IMR-90 (cell line): ENCODE measurements around the gene PLD1. TPM values are rescaled to one million over a fixed set of nuclear protein-coding genes. Genes with fewer than 3 reads are reported as not detected.

Source experiments
- ATAC-seq: fragments of 200-7000 bp; cut with Tn5 transposase; 2 replicates; pipeline ENCODE4 v1.9.1; 2020; ENCODE audit warnings: low read depth, mild to moderate bottlenecking, moderate library complexity
- BruUV-seq: library from RNA; stranded (reverse); fragments of 400-500 nt; replicated peaks from 2 replicates; lab custom pipeline; 2021; lab: Mats Ljungman, UMichigan
- CTCF ChIA-PET: fragments of 300-600 bp; formaldehyde crosslinking; extraction: SDS; loops from one replicate; lab custom pipeline; 2021; ENCODE audit warnings: antibody characterized with exemption; lab: Yijun Ruan, JAX
- POLR2A ChIA-PET: fragments of 300-600 bp; sonication (Branson Sonifier 250); formaldehyde crosslinking; loops from one replicate; lab custom pipeline; 2022; ENCODE audit warnings: antibody characterized with exemption; ENCODE audit not compliant: unreplicated experiment; lab: Charles Lee
- DNase-seq: peaks from one replicate; pipeline ENCODE4 v3.0.0; 2013
- H2AFZ ChIP-seq: replicated peaks from 2 replicates; pipeline ENCODE3; 2013; ENCODE audit warnings: low read length, mild to moderate bottlenecking; ENCODE audit not compliant: poor library complexity
- H2AK5ac ChIP-seq: 2 replicates; pipeline ENCODE4 v1.6.1; 2013; ENCODE audit warnings: low read depth, low read length, inconsistent platforms
- H2AK9ac ChIP-seq: replicated peaks from 2 replicates; pipeline ENCODE3; 2013; ENCODE audit warnings: mild to moderate bottlenecking, low read depth, low read length, moderate library complexity; ENCODE audit not compliant: poor library complexity
- H2BK120ac ChIP-seq: 2 replicates; pipeline ENCODE4 v1.6.1; 2013; ENCODE audit warnings: low read depth, low read length, inconsistent platforms
- H2BK15ac ChIP-seq: 3 replicates; pipeline ENCODE4 v1.6.1; 2013; ENCODE audit warnings: low read depth, low read length, inconsistent platforms
- H2BK20ac ChIP-seq: 2 replicates; pipeline ENCODE4 v1.6.1; 2013; ENCODE audit warnings: low read depth, mild to moderate bottlenecking, inconsistent platforms, low read length, moderate library complexity
- H2BK5ac ChIP-seq: 2 replicates; pipeline ENCODE4 v1.6.1; 2013; ENCODE audit warnings: mild to moderate bottlenecking, low read depth, low read length, inconsistent platforms; ENCODE audit not compliant: poor library complexity, severe bottlenecking
- H3K14ac ChIP-seq: replicated peaks from 2 replicates; pipeline ENCODE4 v1.6.1; 2013; ENCODE audit warnings: low read depth, low read length, inconsistent platforms
- H3K18ac ChIP-seq: 2 replicates; pipeline ENCODE4 v1.6.1; 2013; ENCODE audit warnings: low read depth, low read length, control low read depth
- H3K23ac ChIP-seq: 2 replicates; pipeline ENCODE4 v1.6.1; 2013; ENCODE audit warnings: low read depth, low read length, inconsistent platforms
- H3K27ac ChIP-seq: 2 replicates; pipeline ENCODE4 v1.5.1; 2013; ENCODE audit warnings: mild to moderate bottlenecking, control low read depth, low read length; ENCODE audit not compliant: insufficient read depth
- H3K27me3 ChIP-seq: 2 replicates; pipeline ENCODE4 v1.6.1; 2013; ENCODE audit warnings: low read length; ENCODE audit not compliant: control insufficient read depth, insufficient read depth
- H3K36me3 ChIP-seq: 2 replicates; pipeline ENCODE4 v1.6.1; 2013; ENCODE audit warnings: low read length, mixed read lengths; ENCODE audit not compliant: control insufficient read depth, insufficient read depth
- H3K4ac ChIP-seq: 2 replicates; pipeline ENCODE4 v1.6.1; 2013; ENCODE audit warnings: low read depth, low read length, inconsistent platforms
- H3K4me1 ChIP-seq: 2 replicates; pipeline ENCODE4 v1.6.1; 2013; ENCODE audit warnings: low read length, mixed read lengths; ENCODE audit not compliant: control insufficient read depth, insufficient read depth
- H3K4me2 ChIP-seq: 2 replicates; pipeline ENCODE4 v1.6.1; 2013; ENCODE audit warnings: low read depth, mild to moderate bottlenecking, control low read depth, low read length, moderate library complexity
- H3K4me3 ChIP-seq: 2 replicates; pipeline ENCODE4 v1.5.1; 2013; ENCODE audit warnings: low read depth, mild to moderate bottlenecking, control low read depth, low read length, moderate library complexity; ENCODE audit not compliant: insufficient read depth
- H3K56ac ChIP-seq: 2 replicates; pipeline ENCODE4 v1.6.1; 2013; ENCODE audit warnings: low read length, inconsistent platforms; ENCODE audit not compliant: insufficient read depth; ENCODE audit errors: extremely low read depth
- H3K79me1 ChIP-seq, 2 experiments: 2 replicates each; pipeline ENCODE4 v1.6.1; 2013; ENCODE audit warnings: low read length in 2 of 2, inconsistent platforms in 1 of 2, low read depth in 1 of 2
- H3K9ac ChIP-seq: 2 replicates; pipeline ENCODE4 v1.6.1; 2013; ENCODE audit warnings: low read depth, low read length, control low read depth
- H3K9me1 ChIP-seq: 2 replicates; pipeline ENCODE4 v1.6.1; 2013; ENCODE audit warnings: low read length, inconsistent platforms; ENCODE audit not compliant: insufficient read depth
- H3K9me3 ChIP-seq: 2 replicates; pipeline ENCODE4 v1.6.1; 2013; ENCODE audit warnings: low read length; ENCODE audit not compliant: control insufficient read depth, insufficient read depth
- H4K20me1 ChIP-seq: 2 replicates; pipeline ENCODE4 v1.6.1; 2013; ENCODE audit warnings: low read length, inconsistent platforms; ENCODE audit not compliant: insufficient read depth
- H4K5ac ChIP-seq: 2 replicates; pipeline ENCODE4 v1.6.1; 2013; ENCODE audit warnings: mild to moderate bottlenecking, low read depth, low read length, control low read depth
- H4K8ac ChIP-seq, 2 experiments: 2 replicates each; pipeline ENCODE4 v1.6.1; 2013; ENCODE audit warnings: low read depth in 2 of 2, low read length in 2 of 2, control low read depth in 1 of 2, inconsistent platforms in 1 of 2
- H4K91ac ChIP-seq: 2 replicates; pipeline ENCODE4 v1.6.1; 2013; ENCODE audit warnings: low read depth, low read length, inconsistent platforms; ENCODE audit not compliant: insufficient read depth
- BHLHE40 ChIP-seq: fragments of 150-350 bp; IDR thresholded peaks from 2 replicates; pipeline ENCODE4 v1.6.1; 2016; ENCODE audit warnings: mild to moderate bottlenecking, low read depth, low read length
- CEBPB ChIP-seq: IDR thresholded peaks from 2 replicates; pipeline ENCODE4 v1.6.1; 2012; ENCODE audit warnings: low read depth, low read length, improper control_type of control experiment
- CHD1 ChIP-seq: IDR thresholded peaks from 2 replicates; pipeline ENCODE4 v1.6.1; 2012; ENCODE audit warnings: low read depth, low read length, improper control_type of control experiment
- FOS ChIP-seq: fragments of 150-350 bp; IDR thresholded peaks from 2 replicates; pipeline ENCODE4 v1.6.1; 2016; ENCODE audit warnings: low read depth, low read length
- MAZ ChIP-seq: IDR thresholded peaks from 2 replicates; pipeline ENCODE4 v1.6.1; 2012; ENCODE audit warnings: low read depth, mild to moderate bottlenecking, low read length, improper control_type of control experiment, moderate library complexity, borderline replicate concordance
- MXI1 ChIP-seq: IDR thresholded peaks from 2 replicates; pipeline ENCODE4 v1.6.1; 2012; ENCODE audit warnings: low read depth, mild to moderate bottlenecking, low read length, moderate library complexity, borderline replicate concordance
- NFE2L2 ChIP-seq: fragments of 150-350 bp; IDR thresholded peaks from 2 replicates; pipeline ENCODE4 v1.6.1; 2016; ENCODE audit warnings: low read depth, mild to moderate bottlenecking, low read length
- POLR2A ChIP-seq: IDR thresholded peaks from 2 replicates; pipeline ENCODE4 v1.6.1; 2012; ENCODE audit warnings: mild to moderate bottlenecking, low read depth, low read length
- RAD21 ChIP-seq: IDR thresholded peaks from 2 replicates; pipeline ENCODE4 v1.6.1; 2012; ENCODE audit warnings: low read length, improper control_type of control experiment
- RCOR1 ChIP-seq: IDR thresholded peaks from 2 replicates; pipeline ENCODE4 v1.6.1; 2012; ENCODE audit warnings: mild to moderate bottlenecking, low read length, improper control_type of control experiment; ENCODE audit not compliant: insufficient replicate concordance
- RFX5 ChIP-seq: IDR thresholded peaks from 2 replicates; pipeline ENCODE4 v1.8.0; 2012; ENCODE audit warnings: low read depth, mild to moderate bottlenecking, low read length, moderate library complexity
- SMC3 ChIP-seq: fragments of 150-350 bp; IDR thresholded peaks from 2 replicates; pipeline ENCODE4 v1.6.1; 2016; ENCODE audit warnings: low read depth, mild to moderate bottlenecking, antibody characterized with exemption, low read length, moderate library complexity
- WGBS, 2 experiments: methylation state at CpG; one replicate each; pipeline versions ENCODE4 v1.1.5 to v1.1.7; 2013; ENCODE audit warnings: missing lambda C conversion rate in 2 of 2; ENCODE audit not compliant: insufficient read length in 1 of 2; ENCODE audit errors: extremely low coverage in 2 of 2; 5-methylcytosine and 5-hydroxymethylcytosine counted together
- dilution Hi-C: fragments of 300-500 bp; cut with HindIII; formaldehyde crosslinking; loops from one replicate; pipeline ENCODE4 v1.14.3; 2018; ENCODE audit warnings: low sequenced_read_pairs; ENCODE audit not compliant: unreplicated experiment
- in situ Hi-C: fragments of 300-500 bp; cut with MboI; formaldehyde crosslinking; loops from 3 replicates; pipeline ENCODE4 v1.14.3; 2019; ENCODE audit warnings: low sequenced_read_pairs, inconsistent platforms, mixed read lengths
- intact Hi-C: fragments of 100-400 bp; cut with micrococcal nuclease; formaldehyde crosslinking; loops from 2 replicates; pipeline ENCODE4 v1.10.0; 2022
- polyA plus RNA-seq, 3 experiments: library from polyadenylated mRNA; depleted of rRNA; stranded (reverse); fragments of >200 nt; gene quantifications; 2 replicates each; pipeline ENCODE4 v1.2.3, GENCODE V29; 2012; ENCODE audit warnings: low replicate concordance in 1 of 3
- total RNA-seq: library from RNA; depleted of rRNA; stranded (reverse); fragments of >200 nt; gene quantifications from 2 replicates; pipeline ENCODE4 v1.2.3, GENCODE V29; 2012
- TF ChIP-seq, protein P1 (sequence below): fragments of 150-350 bp; IDR thresholded peaks from 2 replicates; pipeline ENCODE4 v1.6.1; 2016; ENCODE audit warnings: low read depth, mild to moderate bottlenecking, low read length, moderate library complexity, borderline replicate concordance
- TF ChIP-seq, protein P2 (sequence below): conservative IDR thresholded peaks from 2 replicates; pipeline ENCODE4 v1.5.1; 2012; ENCODE audit warnings: mild to moderate bottlenecking, low read depth, low read length, improper control_type of control experiment
- TF ChIP-seq, protein P3 (sequence below): fragments of 150-350 bp; IDR thresholded peaks from 2 replicates; pipeline ENCODE4 v1.6.1; 2017; ENCODE audit warnings: mild to moderate bottlenecking, antibody characterized with exemption, low read length, low read depth

PLD1 gene
- total and polyA plus RNA-seq, 2 of the 4 experiments (the other 2 are of a cell fraction): 3.3 to 9.7 TPM

- no peak overlapping the region for H3K9ac ChIP-seq
- no peak overlapping the region for H3K18ac ChIP-seq
- H2BK5ac ChIP-seq: no peak overlapping the region
- no peak for TF ChIP-seq RAD21
- no peak for TF ChIP-seq POLR2A
- no peak for TF ChIP-seq RCOR1
- no peak for TF ChIP-seq CHD1
- TF ChIP-seq MAZ: no peak
- no peak for TF ChIP-seq CEBPB
- TF ChIP-seq NFE2L2: no peak
- TF ChIP-seq MXI1: no peak
- TF ChIP-seq RFX5: no peak
- TF ChIP-seq, protein P1, sequence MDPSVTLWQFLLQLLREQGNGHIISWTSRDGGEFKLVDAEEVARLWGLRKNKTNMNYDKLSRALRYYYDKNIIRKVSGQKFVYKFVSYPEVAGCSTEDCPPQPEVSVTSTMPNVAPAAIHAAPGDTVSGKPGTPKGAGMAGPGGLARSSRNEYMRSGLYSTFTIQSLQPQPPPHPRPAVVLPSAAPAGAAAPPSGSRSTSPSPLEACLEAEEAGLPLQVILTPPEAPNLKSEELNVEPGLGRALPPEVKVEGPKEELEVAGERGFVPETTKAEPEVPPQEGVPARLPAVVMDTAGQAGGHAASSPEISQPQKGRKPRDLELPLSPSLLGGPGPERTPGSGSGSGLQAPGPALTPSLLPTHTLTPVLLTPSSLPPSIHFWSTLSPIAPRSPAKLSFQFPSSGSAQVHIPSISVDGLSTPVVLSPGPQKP: no peak
- TF ChIP-seq FOS: no peak
- TF ChIP-seq, protein P2, sequence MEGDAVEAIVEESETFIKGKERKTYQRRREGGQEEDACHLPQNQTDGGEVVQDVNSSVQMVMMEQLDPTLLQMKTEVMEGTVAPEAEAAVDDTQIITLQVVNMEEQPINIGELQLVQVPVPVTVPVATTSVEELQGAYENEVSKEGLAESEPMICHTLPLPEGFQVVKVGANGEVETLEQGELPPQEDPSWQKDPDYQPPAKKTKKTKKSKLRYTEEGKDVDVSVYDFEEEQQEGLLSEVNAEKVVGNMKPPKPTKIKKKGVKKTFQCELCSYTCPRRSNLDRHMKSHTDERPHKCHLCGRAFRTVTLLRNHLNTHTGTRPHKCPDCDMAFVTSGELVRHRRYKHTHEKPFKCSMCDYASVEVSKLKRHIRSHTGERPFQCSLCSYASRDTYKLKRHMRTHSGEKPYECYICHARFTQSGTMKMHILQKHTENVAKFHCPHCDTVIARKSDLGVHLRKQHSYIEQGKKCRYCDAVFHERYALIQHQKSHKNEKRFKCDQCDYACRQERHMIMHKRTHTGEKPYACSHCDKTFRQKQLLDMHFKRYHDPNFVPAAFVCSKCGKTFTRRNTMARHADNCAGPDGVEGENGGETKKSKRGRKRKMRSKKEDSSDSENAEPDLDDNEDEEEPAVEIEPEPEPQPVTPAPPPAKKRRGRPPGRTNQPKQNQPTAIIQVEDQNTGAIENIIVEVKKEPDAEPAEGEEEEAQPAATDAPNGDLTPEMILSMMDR: no peak
- no peak for TF ChIP-seq BHLHE40
- TF ChIP-seq SMC3: no peak
- TF ChIP-seq, protein P3, sequence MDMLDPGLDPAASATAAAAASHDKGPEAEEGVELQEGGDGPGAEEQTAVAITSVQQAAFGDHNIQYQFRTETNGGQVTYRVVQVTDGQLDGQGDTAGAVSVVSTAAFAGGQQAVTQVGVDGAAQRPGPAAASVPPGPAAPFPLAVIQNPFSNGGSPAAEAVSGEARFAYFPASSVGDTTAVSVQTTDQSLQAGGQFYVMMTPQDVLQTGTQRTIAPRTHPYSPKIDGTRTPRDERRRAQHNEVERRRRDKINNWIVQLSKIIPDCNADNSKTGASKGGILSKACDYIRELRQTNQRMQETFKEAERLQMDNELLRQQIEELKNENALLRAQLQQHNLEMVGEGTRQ: no peak
- H2BK20ac ChIP-seq: no peak overlapping the region
- H3K9me1 ChIP-seq: no peaks in the 10 kb centered on the region
- ATAC-seq (peak; percentile 40; the same call in 1 of the 2 replicates), DNase-seq (peak; percentile 47)
- peaks cover 12% of the 10 kb centered on the region for H3K36me3 ChIP-seq
- H3K23ac ChIP-seq: no peak overlapping the region
- no peak overlapping the region for H2AK5ac ChIP-seq
- no peak overlapping the region for H3K14ac ChIP-seq
- no peaks in the 10 kb centered on the region for H3K79me1 ChIP-seq
- H2AFZ ChIP-seq: no peak overlapping the region
- no peak overlapping the region for H3K4me2 ChIP-seq
- H3K4me3 ChIP-seq: no peak overlapping the region
- H3K4me1 ChIP-seq: no peaks in the 10 kb centered on the region
- H3K4ac ChIP-seq: no peak overlapping the region
- H3K27ac ChIP-seq: no peak overlapping the region
- no peak overlapping the region for H4K91ac ChIP-seq
- H3K9me3 ChIP-seq: no peaks in the 10 kb centered on the region
- no peak overlapping the region for H4K8ac ChIP-seq
- no CpG with 5 or more reads among the region's 3 CpGs for WGBS, 2 experiments
- intact Hi-C loops (loop anchor here (5.0 kb wide), 2 partner anchors 93 to 683 kb away; no protein-coding TSS in a partner anchor), dilution Hi-C loops (no loop called here), in situ Hi-C loops (no loop called here)
- H2BK15ac ChIP-seq: no peak overlapping the region
- H4K5ac ChIP-seq: no peak overlapping the region
- ChIA-PET CTCF (no interaction called here), POLR2A (interaction anchor here (0.5 kb wide), 1 partner anchor 27 kb away, joined by 3 read pairs; no protein-coding TSS in a partner anchor)
- H2AK9ac ChIP-seq: no peak overlapping the region
- no peak overlapping the region for H2BK120ac ChIP-seq
- BruUV-seq: no TSS peak
- H3K56ac ChIP-seq: no peak overlapping the region
- H4K20me1 ChIP-seq: no peaks in the 10 kb centered on the region
- H3K27me3 ChIP-seq: no peaks in the 10 kb centered on the region
These were observed 151.4 kb downstream of the PLD1 start for GRCh38 chr3:171658841-171659240.
